Ovary (tissue), 3 donors: ENCODE data around the gene NELL1.

Experiments used
- EP300 ChIP-seq: sonication (generic); formaldehyde crosslinking; IDR thresholded peaks from one replicate; pipeline ENCODE4 v1.6.1; 2017; ENCODE audit warnings: antibody characterized with exemption
- TF ChIP-seq, protein P1 (sequence below), 3 donors: fragments of 450-650 bp in 2 of 3; fragments of 200-600 bp in 1 of 3; IDR thresholded peaks; one replicate each; pipeline versions ENCODE4 v1.5.1 to v1.8.0; 2016 to 2022; ENCODE audit warnings: antibody characterized with exemption in 3 of 3, mild to moderate bottlenecking in 1 of 3
- donor health status: DM: no; HTN: no; CAD: no.

DNA sequence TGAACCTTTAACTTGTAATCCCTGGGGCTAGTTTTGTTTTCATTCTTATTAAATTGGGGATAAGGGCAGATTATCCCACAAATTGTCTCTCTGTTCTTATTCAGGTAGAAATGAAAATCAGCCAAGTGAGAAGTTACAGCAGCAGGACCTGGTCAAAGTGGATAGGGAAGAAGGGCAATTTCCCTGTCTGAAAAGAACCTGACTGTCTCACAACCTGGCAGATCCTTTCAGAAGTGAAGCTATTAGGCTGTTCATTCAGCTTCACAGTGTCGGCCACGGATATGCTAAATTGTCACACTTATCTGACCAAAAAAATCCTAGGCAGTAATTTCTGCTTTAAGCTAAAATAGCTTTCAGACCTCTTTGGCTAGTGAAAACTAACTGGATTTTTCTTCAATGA is 810.9 kb downstream of the NELL1 start:
- TF ChIP-seq, protein P1, sequence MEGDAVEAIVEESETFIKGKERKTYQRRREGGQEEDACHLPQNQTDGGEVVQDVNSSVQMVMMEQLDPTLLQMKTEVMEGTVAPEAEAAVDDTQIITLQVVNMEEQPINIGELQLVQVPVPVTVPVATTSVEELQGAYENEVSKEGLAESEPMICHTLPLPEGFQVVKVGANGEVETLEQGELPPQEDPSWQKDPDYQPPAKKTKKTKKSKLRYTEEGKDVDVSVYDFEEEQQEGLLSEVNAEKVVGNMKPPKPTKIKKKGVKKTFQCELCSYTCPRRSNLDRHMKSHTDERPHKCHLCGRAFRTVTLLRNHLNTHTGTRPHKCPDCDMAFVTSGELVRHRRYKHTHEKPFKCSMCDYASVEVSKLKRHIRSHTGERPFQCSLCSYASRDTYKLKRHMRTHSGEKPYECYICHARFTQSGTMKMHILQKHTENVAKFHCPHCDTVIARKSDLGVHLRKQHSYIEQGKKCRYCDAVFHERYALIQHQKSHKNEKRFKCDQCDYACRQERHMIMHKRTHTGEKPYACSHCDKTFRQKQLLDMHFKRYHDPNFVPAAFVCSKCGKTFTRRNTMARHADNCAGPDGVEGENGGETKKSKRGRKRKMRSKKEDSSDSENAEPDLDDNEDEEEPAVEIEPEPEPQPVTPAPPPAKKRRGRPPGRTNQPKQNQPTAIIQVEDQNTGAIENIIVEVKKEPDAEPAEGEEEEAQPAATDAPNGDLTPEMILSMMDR (IDR thresholded peaks at IDR 0.05) = no peak
- no peak for TF ChIP-seq EP300
